Measurements from ENCODE around the gene SBF2. TPM values are rescaled to one million over a fixed set of nuclear protein-coding genes. Genes with fewer than 3 reads are reported as not detected.

SBF2 gene
- total and polyA plus RNA-seq, 2 donors = 8.1 to 10.2 TPM

DNA sequence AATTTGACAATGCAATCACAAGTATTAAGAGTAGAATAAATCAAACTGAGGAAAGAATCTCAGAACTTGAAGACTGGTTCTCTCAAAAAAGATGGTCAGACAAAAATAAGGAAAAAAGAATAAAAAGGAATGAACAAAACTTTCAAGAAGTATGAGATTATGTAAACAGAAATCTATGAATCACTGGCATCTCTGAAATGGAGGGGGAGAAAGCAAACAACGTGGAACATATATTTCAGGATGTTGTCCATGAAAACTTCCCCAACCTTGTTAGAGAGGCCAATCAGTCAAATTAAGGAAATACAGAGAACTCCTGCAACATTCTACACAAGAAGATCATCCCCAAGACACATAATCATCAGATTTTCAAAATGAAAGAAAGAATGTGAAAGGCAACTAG is 235.7 kb downstream of the SBF2 start:
- Histone ChIP-seq H3K4me3 (ENCODE audit: low read length in 2 of 2) (no peak overlapping the region), H3K9me3 (ENCODE audit: control insufficient read depth in 2 of 2, insufficient read depth in 1 of 2, low read length in 1 of 2) (no peaks in the 10 kb centered on the region), H3K27ac (ENCODE audit: low read depth in 1 of 2, low read length in 1 of 2) (no peak overlapping the region), H3K4me1 (ENCODE audit: control insufficient read depth in 2 of 2, insufficient read depth in 2 of 2, low read length in 2 of 2) (no peaks in the 10 kb centered on the region), H3K27me3 (ENCODE audit: control insufficient read depth in 2 of 2, insufficient read depth in 1 of 2, low read length in 1 of 2) (no peaks in the 10 kb centered on the region), H3K36me3 (ENCODE audit: control insufficient read depth in 2 of 2, insufficient read depth in 2 of 2, low read length in 1 of 2) (no peaks in the 10 kb centered on the region)
- WGBS = 96% methylated on average over 1 of the region's 1 CpG
- no peak for DNase-seq (ENCODE audit: low read depth in 6 of 9, low spot score in 9 of 9)

DNA sequence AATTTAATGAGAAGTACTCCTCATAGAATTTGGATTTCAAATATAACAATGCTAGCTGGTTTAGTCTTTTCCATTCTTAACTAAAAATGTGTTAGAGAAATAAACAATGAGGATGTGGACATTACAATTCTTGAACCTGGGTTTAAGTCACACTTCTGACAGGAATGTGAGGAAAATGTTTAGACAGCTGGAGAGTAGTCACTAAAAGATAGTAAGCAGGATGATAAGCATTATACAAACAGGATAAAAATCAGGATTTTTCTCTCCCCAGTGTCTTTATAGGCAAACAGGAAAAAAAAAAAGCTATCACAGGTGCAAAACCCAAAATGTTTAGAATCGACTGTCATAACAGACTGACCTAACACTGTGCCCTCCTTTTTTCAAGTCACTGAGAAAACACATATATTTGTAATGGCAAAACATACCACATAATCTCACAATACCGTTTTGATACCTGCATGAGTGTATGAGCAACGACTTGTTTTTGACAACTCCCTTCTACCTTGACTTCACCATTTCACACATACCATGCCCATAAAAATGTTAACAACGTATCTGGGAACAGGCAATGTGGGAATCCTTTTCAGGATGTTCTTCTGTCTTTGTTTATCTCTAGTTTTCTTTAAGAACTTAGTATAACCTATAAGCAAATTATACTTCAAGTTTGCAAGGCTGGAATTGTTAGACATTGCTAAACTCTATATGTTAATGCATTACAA is 242.0 kb downstream of the SBF2 start:
- DNase-seq (ENCODE audit: low read depth in 6 of 9, low spot score in 9 of 9) = no peak
- no peaks in the 10 kb centered on the region for H3K36me3 ChIP-seq (ENCODE audit: control insufficient read depth in 2 of 2, insufficient read depth in 2 of 2, low read length in 1 of 2)
- H3K27ac ChIP-seq (ENCODE audit: low read depth in 1 of 2, low read length in 1 of 2) = no peak overlapping the region
- no peaks in the 10 kb centered on the region for H3K4me1 ChIP-seq (ENCODE audit: control insufficient read depth in 2 of 2, insufficient read depth in 2 of 2, low read length in 2 of 2)
- H3K9me3 ChIP-seq (ENCODE audit: control insufficient read depth in 2 of 2, insufficient read depth in 1 of 2, low read length in 1 of 2) = no peaks in the 10 kb centered on the region
- 92% methylated on average over 4 of the region's 4 CpGs for WGBS
- no peak overlapping the region for H3K4me3 ChIP-seq (ENCODE audit: low read length in 2 of 2)
- H3K27me3 ChIP-seq (ENCODE audit: control insufficient read depth in 2 of 2, insufficient read depth in 1 of 2, low read length in 1 of 2) = no peaks in the 10 kb centered on the region

DNA sequence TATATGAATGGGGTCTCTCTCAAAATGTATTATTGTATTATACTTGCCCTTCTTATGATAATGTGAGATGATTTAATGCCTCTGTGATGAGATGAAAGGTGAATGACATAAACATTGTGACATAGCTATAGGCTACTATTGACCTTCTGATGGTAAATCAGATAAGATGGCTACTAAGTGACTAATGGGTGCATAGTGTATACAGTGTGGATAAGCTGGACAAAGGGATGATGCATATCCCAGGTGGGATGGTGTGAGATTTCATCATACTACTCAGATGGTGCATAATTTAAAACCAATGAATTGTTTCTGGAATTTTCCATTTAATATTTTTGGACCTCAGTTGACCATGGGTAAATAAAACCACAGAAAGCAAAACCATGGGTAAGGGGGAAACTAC is 243.5 kb downstream of the SBF2 start:
- Histone ChIP-seq H3K27ac (ENCODE audit: low read depth in 1 of 2, low read length in 1 of 2) (no peak overlapping the region), H3K4me1 (ENCODE audit: control insufficient read depth in 2 of 2, insufficient read depth in 2 of 2, low read length in 2 of 2) (no peaks in the 10 kb centered on the region), H3K4me3 (ENCODE audit: low read length in 2 of 2) (no peak overlapping the region)

DNA sequence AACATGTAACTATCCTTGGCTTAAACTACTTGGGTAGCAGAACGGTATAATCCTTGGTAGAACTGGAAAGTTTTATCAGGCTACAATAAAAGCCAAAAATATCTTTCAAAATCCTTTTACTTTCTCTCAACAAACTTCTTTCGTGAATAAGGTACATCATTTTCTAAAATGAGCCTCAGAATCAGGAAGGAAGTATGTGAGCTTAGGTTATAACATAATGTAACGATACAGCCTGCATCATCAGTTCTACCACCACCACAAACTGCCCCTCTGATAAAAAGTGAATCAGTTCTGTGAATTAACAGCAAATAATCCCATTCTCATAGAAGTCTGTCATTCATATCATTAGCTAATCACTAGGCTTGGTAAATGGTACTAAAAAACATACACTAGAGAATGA is 244.3 kb downstream of the SBF2 start:
- no peaks in the 10 kb centered on the region for H3K36me3 ChIP-seq (ENCODE audit: control insufficient read depth in 2 of 2, insufficient read depth in 2 of 2, low read length in 1 of 2)
- peaks cover 0 to 7% of the 10 kb centered on the region in 2 donors for H3K9me3 ChIP-seq (ENCODE audit: control insufficient read depth in 2 of 2, insufficient read depth in 1 of 2, low read length in 1 of 2)
- no peaks in the 10 kb centered on the region for H3K27me3 ChIP-seq (ENCODE audit: control insufficient read depth in 2 of 2, insufficient read depth in 1 of 2, low read length in 1 of 2)
- no peak for DNase-seq (ENCODE audit: low read depth in 6 of 9, low spot score in 9 of 9)
- H3K27ac ChIP-seq (ENCODE audit: low read depth in 1 of 2, low read length in 1 of 2) = no peak overlapping the region
- no peaks in the 10 kb centered on the region for H3K4me1 ChIP-seq (ENCODE audit: control insufficient read depth in 2 of 2, insufficient read depth in 2 of 2, low read length in 2 of 2)
- no peak overlapping the region for H3K4me3 ChIP-seq (ENCODE audit: low read length in 2 of 2)
- 40% methylated on average over 3 of the region's 3 CpGs for WGBS

More for the DNA sequence above, 243.5 kb downstream of the SBF2 start:
- Histone ChIP-seq H3K9me3 (ENCODE audit: control insufficient read depth in 2 of 2, insufficient read depth in 1 of 2, low read length in 1 of 2) (no peaks in the 10 kb centered on the region), H3K27me3 (ENCODE audit: control insufficient read depth in 2 of 2, insufficient read depth in 1 of 2, low read length in 1 of 2) (no peaks in the 10 kb centered on the region), H3K36me3 (ENCODE audit: control insufficient read depth in 2 of 2, insufficient read depth in 2 of 2, low read length in 1 of 2) (no peaks in the 10 kb centered on the region)
- no peak for DNase-seq (ENCODE audit: low read depth in 6 of 9, low spot score in 9 of 9)

DNA sequence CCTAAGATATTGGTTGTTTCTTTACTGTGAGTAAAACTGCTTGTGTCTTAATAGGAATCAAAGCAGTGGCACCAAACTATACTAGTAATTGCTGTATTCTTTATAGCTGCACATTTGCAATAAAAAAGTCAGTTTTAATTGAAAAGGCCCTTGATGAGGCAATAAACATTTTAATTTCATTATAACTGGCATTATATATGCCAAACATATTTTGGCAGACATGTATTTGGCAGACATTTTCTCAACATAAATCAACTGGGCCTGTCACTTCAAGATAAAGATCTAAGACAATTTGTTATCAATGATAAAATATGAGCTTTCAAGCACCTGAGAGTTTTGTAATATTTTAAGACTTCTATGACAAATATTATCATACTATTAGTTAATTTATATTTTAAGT is 245.7 kb downstream of the SBF2 start:
- no peaks in the 10 kb centered on the region for H3K36me3 ChIP-seq (ENCODE audit: control insufficient read depth in 2 of 2, insufficient read depth in 2 of 2, low read length in 1 of 2)
- peaks cover 0 to 15% of the 10 kb centered on the region in 2 donors for H3K9me3 ChIP-seq (ENCODE audit: control insufficient read depth in 2 of 2, insufficient read depth in 1 of 2, low read length in 1 of 2)
- no peak overlapping the region for H3K27ac ChIP-seq (ENCODE audit: low read depth in 1 of 2, low read length in 1 of 2)
- no peaks in the 10 kb centered on the region for H3K4me1 ChIP-seq (ENCODE audit: control insufficient read depth in 2 of 2, insufficient read depth in 2 of 2, low read length in 2 of 2)
- no peak overlapping the region for H3K4me3 ChIP-seq (ENCODE audit: low read length in 2 of 2)
- DNase-seq (ENCODE audit: low read depth in 6 of 9, low spot score in 9 of 9) = no peak
- H3K27me3 ChIP-seq (ENCODE audit: control insufficient read depth in 2 of 2, insufficient read depth in 1 of 2, low read length in 1 of 2) = no peaks in the 10 kb centered on the region

DNA sequence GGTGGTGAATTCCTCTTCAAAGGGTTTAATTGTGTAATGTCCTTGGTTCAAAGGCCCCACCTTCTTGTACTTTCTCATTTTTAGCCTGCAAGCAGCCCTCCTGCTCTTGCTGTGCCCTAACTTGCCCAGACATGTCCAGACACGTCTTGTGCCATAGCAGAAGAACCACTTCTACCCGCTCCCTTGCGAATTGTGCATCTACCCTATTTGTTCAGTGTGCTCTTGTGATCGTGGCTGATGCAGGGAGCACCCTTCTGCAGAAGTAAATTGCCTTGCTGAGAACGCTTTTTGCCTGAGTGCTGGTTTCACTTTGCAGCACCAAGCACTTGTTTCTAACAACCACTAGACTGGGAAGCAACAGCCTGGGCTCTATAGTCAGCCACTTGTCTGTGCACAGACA is 249.4 kb downstream of the SBF2 start:
- Histone ChIP-seq H3K4me3 (ENCODE audit: low read length in 2 of 2) (no peak overlapping the region), H3K4me1 (ENCODE audit: control insufficient read depth in 2 of 2, insufficient read depth in 2 of 2, low read length in 2 of 2) (no peaks in the 10 kb centered on the region), H3K27me3 (ENCODE audit: control insufficient read depth in 2 of 2, insufficient read depth in 1 of 2, low read length in 1 of 2) (no peaks in the 10 kb centered on the region), H3K9me3 (ENCODE audit: control insufficient read depth in 2 of 2, insufficient read depth in 1 of 2, low read length in 1 of 2) (peaks cover 0 to 15% of the 10 kb centered on the region in 2 donors), H3K36me3 (ENCODE audit: control insufficient read depth in 2 of 2, insufficient read depth in 2 of 2, low read length in 1 of 2) (no peaks in the 10 kb centered on the region), H3K27ac (ENCODE audit: low read depth in 1 of 2, low read length in 1 of 2) (no peak overlapping the region)
- DNase-seq (ENCODE audit: low read depth in 6 of 9, low spot score in 9 of 9) = no peak
- WGBS = 97% methylated on average over 5 of the region's 5 CpGs

DNA sequence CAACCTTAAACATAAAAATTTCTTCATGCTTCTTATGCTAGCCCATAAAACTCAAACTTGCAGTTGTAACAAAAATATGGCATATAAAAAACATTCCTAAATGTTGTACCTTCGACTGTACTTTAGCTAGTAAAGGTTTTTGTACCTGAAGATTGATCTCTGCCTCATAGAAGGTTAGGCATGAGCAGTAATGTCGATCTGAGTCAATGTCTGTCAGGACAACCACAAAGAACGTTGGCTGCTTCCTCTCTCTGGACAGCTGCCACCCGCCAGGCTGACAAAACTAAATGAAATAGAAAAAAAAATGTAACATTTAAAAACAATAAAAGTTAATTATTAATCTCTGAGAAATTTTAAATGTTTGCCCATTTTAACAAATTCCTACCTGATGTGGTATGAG is 251.3 kb downstream of the SBF2 start:
- DNase-seq (ENCODE audit: low read depth in 6 of 9, low spot score in 9 of 9) = no peak
- 32% methylated on average over 4 of the region's 4 CpGs for WGBS
- no peaks in the 10 kb centered on the region for H3K27me3 ChIP-seq (ENCODE audit: control insufficient read depth in 2 of 2, insufficient read depth in 1 of 2, low read length in 1 of 2)
- no peaks in the 10 kb centered on the region for H3K36me3 ChIP-seq (ENCODE audit: control insufficient read depth in 2 of 2, insufficient read depth in 2 of 2, low read length in 1 of 2)
- no peak overlapping the region for H3K4me3 ChIP-seq (ENCODE audit: low read length in 2 of 2)
- no peaks in the 10 kb centered on the region for H3K4me1 ChIP-seq (ENCODE audit: control insufficient read depth in 2 of 2, insufficient read depth in 2 of 2, low read length in 2 of 2)
- H3K9me3 ChIP-seq (ENCODE audit: control insufficient read depth in 2 of 2, insufficient read depth in 1 of 2, low read length in 1 of 2) = peaks cover 0 to 15% of the 10 kb centered on the region in 2 donors
- H3K27ac ChIP-seq (ENCODE audit: low read depth in 1 of 2, low read length in 1 of 2) = no peak overlapping the region

DNA sequence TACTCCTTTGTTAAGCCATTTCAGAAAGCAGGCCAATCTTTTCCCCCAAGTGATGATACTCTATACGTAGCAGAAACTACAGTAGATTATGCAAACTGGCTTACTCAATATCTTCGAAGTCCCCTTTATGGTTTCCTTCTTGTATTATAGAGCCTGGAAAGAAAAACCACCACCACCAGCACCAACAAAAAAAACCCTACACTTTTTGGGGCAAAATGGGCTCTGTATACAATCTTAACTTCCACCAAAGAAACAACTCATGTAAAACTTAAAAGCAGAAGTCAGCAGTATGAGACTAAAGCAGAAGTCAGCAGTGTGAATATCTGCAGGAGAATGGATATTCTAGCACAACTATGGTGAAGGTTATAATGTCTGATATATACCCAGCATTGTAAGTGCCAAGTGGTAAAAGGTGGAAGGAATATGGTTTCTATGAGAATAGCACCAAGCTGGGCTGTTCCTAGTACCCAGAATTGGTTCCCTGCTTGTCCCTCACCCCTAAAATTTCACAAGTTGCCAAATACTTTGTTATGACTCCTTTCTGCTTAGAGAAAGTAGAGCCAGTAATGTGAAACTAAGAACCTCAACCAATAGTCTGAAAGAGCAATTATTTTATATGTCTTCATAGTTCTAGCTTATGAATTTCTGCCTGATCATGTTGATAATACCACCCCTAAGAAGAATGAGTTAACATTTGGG is 252.1 kb downstream of the SBF2 start:
- Histone ChIP-seq H3K4me1 (ENCODE audit: control insufficient read depth in 2 of 2, insufficient read depth in 2 of 2, low read length in 2 of 2) (no peaks in the 10 kb centered on the region), H3K4me3 (ENCODE audit: low read length in 2 of 2) (no peak overlapping the region), H3K27me3 (ENCODE audit: control insufficient read depth in 2 of 2, insufficient read depth in 1 of 2, low read length in 1 of 2) (no peaks in the 10 kb centered on the region), H3K27ac (ENCODE audit: low read depth in 1 of 2, low read length in 1 of 2) (no peak overlapping the region), H3K9me3 (ENCODE audit: control insufficient read depth in 2 of 2, insufficient read depth in 1 of 2, low read length in 1 of 2) (peaks cover 0 to 15% of the 10 kb centered on the region in 2 donors), H3K36me3 (ENCODE audit: control insufficient read depth in 2 of 2, insufficient read depth in 2 of 2, low read length in 1 of 2) (no peaks in the 10 kb centered on the region)
- no peak for DNase-seq (ENCODE audit: low read depth in 6 of 9, low spot score in 9 of 9)
- WGBS = 45% methylated on average over 2 of the region's 2 CpGs

DNA sequence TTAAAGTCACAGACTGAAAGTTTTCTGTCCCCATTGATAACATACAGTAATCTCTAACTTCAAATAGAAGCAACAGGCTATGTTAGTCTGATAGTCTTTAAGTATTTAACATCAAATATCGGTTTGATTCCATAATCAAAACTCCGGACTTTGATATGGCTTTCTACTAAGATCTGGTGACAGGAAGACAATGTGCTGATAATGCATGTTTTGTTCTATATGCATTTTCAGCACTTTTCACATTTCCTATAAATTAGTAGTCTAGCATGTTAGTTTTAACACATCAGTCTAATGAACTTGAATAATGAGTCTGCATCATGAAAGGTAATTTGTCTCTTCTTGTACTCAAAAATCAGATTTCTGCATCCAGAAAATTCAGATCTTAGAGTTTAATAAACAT is 252.7 kb downstream of the SBF2 start:
- no peaks in the 10 kb centered on the region for H3K36me3 ChIP-seq (ENCODE audit: control insufficient read depth in 2 of 2, insufficient read depth in 2 of 2, low read length in 1 of 2)
- no peak for DNase-seq (ENCODE audit: low read depth in 6 of 9, low spot score in 9 of 9)
- no peaks in the 10 kb centered on the region for H3K27me3 ChIP-seq (ENCODE audit: control insufficient read depth in 2 of 2, insufficient read depth in 1 of 2, low read length in 1 of 2)
- 76% methylated on average over 2 of the region's 2 CpGs for WGBS
- H3K9me3 ChIP-seq (ENCODE audit: control insufficient read depth in 2 of 2, insufficient read depth in 1 of 2, low read length in 1 of 2) = peaks cover 0 to 15% of the 10 kb centered on the region in 2 donors
- no peak overlapping the region for H3K27ac ChIP-seq (ENCODE audit: low read depth in 1 of 2, low read length in 1 of 2)
- no peaks in the 10 kb centered on the region for H3K4me1 ChIP-seq (ENCODE audit: control insufficient read depth in 2 of 2, insufficient read depth in 2 of 2, low read length in 2 of 2)
- H3K4me3 ChIP-seq (ENCODE audit: low read length in 2 of 2) = no peak overlapping the region

Measured in thymus (tissue), 11 donors.